GM10266 (cell line): ENCODE results near the gene BEND7.

Source experiments
- DNase-seq: peaks from one replicate; pipeline ENCODE4 v3.0.0; 2012; ENCODE audit errors: extremely low spot score
- CTCF ChIP-seq: IDR thresholded peaks from 2 replicates; pipeline ENCODE4 v1.5.1; 2012; ENCODE audit warnings: mild to moderate bottlenecking, low read depth; ENCODE audit not compliant: control insufficient read depth, insufficient read depth; ENCODE audit errors: missing control alignments

Gene BEND7, protein sequence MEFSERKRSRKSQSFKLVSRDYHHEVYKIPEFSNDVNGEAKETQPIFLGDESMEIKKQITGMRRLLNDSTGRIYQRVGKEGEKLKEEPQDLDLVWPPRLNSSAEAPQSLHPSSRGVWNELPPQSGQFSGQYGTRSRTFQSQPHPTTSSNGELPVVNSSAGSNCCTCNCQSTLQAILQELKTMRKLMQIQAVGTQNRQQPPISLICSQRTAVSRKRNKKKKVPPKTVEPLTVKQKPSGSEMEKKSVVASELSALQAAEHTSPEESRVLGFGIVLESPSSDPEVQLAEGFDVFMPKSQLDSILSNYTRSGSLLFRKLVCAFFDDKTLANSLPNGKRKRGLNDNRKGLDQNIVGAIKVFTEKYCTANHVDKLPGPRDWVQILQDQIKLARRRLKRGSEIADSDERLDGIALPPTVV

GRCh38 chr10:13528875-13529713 is at the start of gene BEND7:
BEND7 (minus strand) TSS chr10:13529014; CDS start chr10:13528533, 481 bp downstream.
- peak; percentile 13 for TF ChIP-seq CTCF

GRCh38 chr10:13573960-13574359 is 45.1 kb upstream of the BEND7 start:
- TF ChIP-seq CTCF, result no peak
- no peak for DNase-seq

More at GRCh38 chr10:13528875-13529713, at the start of gene BEND7:
- DNase-seq, result peak; percentile 85

GRCh38 chr10:13571541-13571940 is 42.7 kb upstream of the BEND7 start:
- no peak for DNase-seq
- no peak for TF ChIP-seq CTCF

DNA sequence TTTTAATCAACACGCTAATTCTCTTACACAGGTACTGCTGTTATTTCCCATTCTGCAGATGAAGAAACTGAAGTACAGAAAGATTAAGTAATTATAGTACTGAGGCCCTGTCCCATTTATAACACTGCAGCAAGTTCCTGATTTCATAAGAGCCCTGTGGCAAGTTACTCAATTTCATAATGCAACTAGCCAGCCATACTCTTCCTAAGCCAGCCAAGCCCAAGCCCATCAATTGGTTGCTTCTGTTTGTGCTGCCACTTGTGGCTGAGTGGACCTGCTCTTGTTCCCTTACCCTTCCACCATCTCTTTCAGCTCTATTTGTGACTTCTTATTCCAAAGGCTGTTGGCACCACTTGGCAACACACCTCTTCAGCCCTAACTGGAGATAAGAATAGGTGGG is 38.2 kb upstream of the BEND7 start:
- no peak for DNase-seq
- TF ChIP-seq CTCF, result no peak

GRCh38 chr10:13564576-13564975 is 35.8 kb upstream of the BEND7 start:
- no peak for DNase-seq
- TF ChIP-seq CTCF, result no peak

- no peak for DNase-seq
- no peak for TF ChIP-seq CTCF
Measured at GRCh38 chr10:13563481-13564445, 34.9 kb upstream of the BEND7 start.
